Measurements from ENCODE around the gene GLI3.

DNA sequence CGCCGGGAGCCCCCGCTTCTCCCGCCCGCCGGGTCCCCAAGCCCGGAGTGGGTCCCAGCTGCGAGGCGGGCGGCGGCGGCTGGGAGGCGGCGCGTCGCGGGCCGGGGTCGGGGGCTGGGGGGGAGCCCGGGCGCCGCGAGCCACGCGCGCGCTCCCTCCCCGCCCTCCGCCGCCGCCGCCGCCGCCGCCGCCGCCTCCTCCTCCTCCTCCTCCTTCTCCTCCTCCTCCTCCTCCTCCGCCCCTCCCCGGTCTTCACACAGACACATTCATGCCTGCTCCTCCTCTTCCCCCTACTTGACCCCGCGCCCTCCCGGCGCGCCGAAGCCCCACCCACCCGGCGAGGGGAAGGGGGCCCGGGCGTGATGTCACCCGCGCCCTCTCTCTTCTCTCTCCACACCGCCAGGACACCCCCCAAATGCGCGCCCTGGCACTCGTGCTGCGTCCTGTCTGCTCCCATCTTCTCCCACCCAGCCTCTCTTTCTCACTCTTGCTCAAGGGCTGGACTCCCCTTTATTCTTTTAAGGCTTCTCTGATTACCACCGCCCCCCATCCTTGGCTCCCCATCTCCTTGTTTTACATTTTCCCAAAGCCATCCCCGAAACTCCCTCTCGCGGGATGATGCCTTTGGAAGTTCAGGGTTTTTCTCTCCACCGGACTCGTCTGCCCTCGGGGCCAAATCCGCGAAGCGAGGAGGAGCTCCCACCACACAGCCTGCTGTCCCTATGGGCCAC, 967 bp upstream of the GLI3 start:
- TF ChIP-seq POLR2A (IDR thresholded peaks at IDR 0.05; ENCODE audit: low read depth, low read length) (no peak), POLR2AphosphoS5 (IDR thresholded peaks at IDR 0.05; ENCODE audit: low read depth, low read length) (no peak), POU2F2 (IDR thresholded peaks at IDR 0.05; ENCODE audit: low read depth, low read length) (no peak), TAF1 (IDR thresholded peaks at IDR 0.05; ENCODE audit: low read depth, low read length) (no peak), SPI1 (IDR thresholded peaks at IDR 0.05; ENCODE audit: low read depth, low read length) (no peak), PAX5 (IDR thresholded peaks at IDR 0.05; ENCODE audit: insufficient read depth, low read length, severe bottlenecking) (no peak)
